Heart right ventricle (tissue), 16 donors: ENCODE measurements around the gene KLF6. TPM values are rescaled to one million over a fixed set of nuclear protein-coding genes. Genes with fewer than 3 reads are reported as not detected.

ENCODE experiments used
- ATAC-seq, 8 donors: fragments of 200-7000 bp; cut with Tn5 transposase; one replicate each; pipeline ENCODE4 v1.9.1; 2020; ENCODE audit warnings: mild to moderate bottlenecking in 8 of 8, moderate library complexity in 8 of 8, moderate number of reproducible peaks in 1 of 8
- DNase-seq, 2 donors: peaks; one replicate each; pipeline ENCODE4 v3.0.0-alpha.2; 2020
- H3K27ac ChIP-seq, 10 donors: fragments of 200-600 bp; sonication (generic) in 2 of 10; one replicate each; pipeline versions ENCODE4 v1.5.0 to v1.8.0; 2020 to 2022; ENCODE audit warnings: mild to moderate bottlenecking in 3 of 10
- H3K27me3 ChIP-seq, 7 donors: fragments of 200-600 bp; one replicate each; pipeline ENCODE4 v1.8.0; 2021 to 2022; ENCODE audit warnings: mild to moderate bottlenecking in 2 of 7
- H3K36me3 ChIP-seq, 9 donors: fragments of 200-600 bp; sonication (generic) in 1 of 9; one replicate each; pipeline versions ENCODE4 v1.5.0 to v1.8.0; 2020 to 2022; ENCODE audit warnings: mild to moderate bottlenecking in 2 of 9
- H3K4me1 ChIP-seq, 9 donors: fragments of 200-600 bp; sonication (generic) in 1 of 9; one replicate each; pipeline versions ENCODE4 v1.5.0 to v1.8.0; 2020 to 2022; ENCODE audit warnings: mild to moderate bottlenecking in 4 of 9
- H3K4me3 ChIP-seq, 10 donors: fragments of 200-600 bp; sonication (generic) in 2 of 10; one replicate each; pipeline versions ENCODE4 v1.5.0 to v1.8.0; 2020 to 2022; ENCODE audit warnings: mild to moderate bottlenecking in 7 of 10, moderate library complexity in 2 of 10
- H3K9me3 ChIP-seq, 11 donors: fragments of 200-600 bp in 10 of 11; sonication (generic) in 2 of 11; one replicate each; pipeline versions ENCODE4 v1.5.0 to v1.8.0; 2013 to 2022; ENCODE audit warnings: mild to moderate bottlenecking in 2 of 11, control low read depth in 1 of 11, moderate library complexity in 1 of 11
- CTCF ChIP-seq, 9 donors: fragments of 200-600 bp; sonication (generic) in 2 of 9; IDR thresholded peaks; one replicate each; pipeline versions ENCODE4 v1.5.0 to v1.8.0; 2021 to 2022; ENCODE audit warnings: antibody characterized with exemption in 9 of 9, mild to moderate bottlenecking in 5 of 9, moderate library complexity in 1 of 9
- WGBS, 2 donors: extraction: QIAGEN DNeasy Blood & Tissue Kit; methylation state at CpG; one replicate each; pipeline ENCODE4 v1.1.7; 2013; ENCODE audit warnings: inconsistent platforms in 1 of 2; 5-methylcytosine and 5-hydroxymethylcytosine counted together
- intact Hi-C, 10 donors: fragments of 100-400 bp; cut with DNase I; formaldehyde crosslinking; loops; one replicate each; pipeline versions ENCODE4 v1.11.1 to v1.14.2; 2022
- polyA plus RNA-seq, 2 donors: library from polyadenylated mRNA; stranded (reverse); fragments of 200-250 nt; gene quantifications; one replicate each; pipeline ENCODE4 v1.2.3, GENCODE V29; 2013
- total RNA-seq, 10 donors: library from RNA; stranded (reverse); fragmentation: NEBNext Ultra II Directional in 3 of 10; extraction: Animal tissue kit (Norgen Biotek cat#: 25700) in 3 of 10; gene quantifications; one replicate each; pipeline versions ENCODE4 v1.2.1 to v1.2.4, GENCODE V29; 2021 to 2023
- donor health status: Arrhythmogenic right ventricular cardiomyopathy.
- donor health status: ischemic (EF 13 %, LVEDD 7.1; RV severe dilation, severe dysfunction).
- donor health status: healthy with polysubstance abuse.
- donor health status: DM: no; HTN: yes; CAD: no.
- donor health status: DM: no; HTN: no; CAD: no.
- donor health status: ischemic (EF 25% LVEDD 6.9; RV normal size, moderate dysfunction).
- donor health status: ischemic (EF 25% LVEDD 5.7; RV mildly dilated, moderate dysfunction).
- donor health status: healthy.
- donor health status: DM: yes; HTN: yes; CAD: no.
- donor health status: Ischemic cardiomyopathy.
- donor health status: ischemic (EF 35%, LVEDD 5.7; RV mildly dilated, moderate dysfunction).
- donor health status: nonischemic (EF 11% LVEDD 7.7; RV severe dilation, severe dysfunction).
- donor health status: DM: yes; HTN: yes; CAD: no.
- donor health status: PGD.
- donor health status: ischemic (EF 29% LVEDD 5.4; RV normal size, mild dysfunction).
- donor health status: nonischemic (EF 23%, LVEDD 6.1; RV moderate dilation, normal function).

Gene KLF6
- total and polyA plus RNA-seq, 12 donors = 22.1 to 90.5 (median 52.0) TPM

- TF ChIP-seq CTCF (IDR thresholded peaks at IDR 0.05) = no peak
- Histone ChIP-seq H3K4me1 (peaks cover 19 to 95% (median 82%) of the 10 kb centered on the region in 9 donors), H3K4me3 (peak overlapping the region in 1 of 10 donors; percentile 1), H3K27me3 (no peaks in the 10 kb centered on the region), H3K36me3 (no peaks in the 10 kb centered on the region), H3K9me3 (no peaks in the 10 kb centered on the region), H3K27ac (peak overlapping the region; percentile 81 to 95 (median 89))
- 81 to 82% methylated on average over 6 of the region's 6 CpGs for WGBS, 2 donors
- ATAC-seq (no peak), DNase-seq (no peak)
- intact Hi-C loops = loop anchor here in 4 of 10 donors (5.0 to 10.0 kb wide), 5 partner anchors 94 to 704 kb away; no protein-coding TSS in a partner anchor
These were observed 23.7 kb upstream of the KLF6 start for GRCh38 chr10:3808689-3809199.

GRCh38 chr10:3807928-3808496 lies 23.0 kb upstream of the KLF6 start:
- DNase-seq (peak; percentile 49 to 63), ATAC-seq (peak; percentile 14 to 61 (median 42))
- H3K36me3 ChIP-seq = no peaks in the 10 kb centered on the region
- peak overlapping the region in 1 of 10 donors; percentile 1 for H3K4me3 ChIP-seq
- H3K4me1 ChIP-seq = peaks cover 19 to 96% (median 85%) of the 10 kb centered on the region in 9 donors
- intact Hi-C loops = loop anchor here in 4 of 10 donors (2.0 to 10.0 kb wide), 6 partner anchors 23 to 704 kb away; partner anchors contain the start of gene KLF6 (in 1 of the 4)
- H3K27me3 ChIP-seq = no peaks in the 10 kb centered on the region
- H3K9me3 ChIP-seq = no peaks in the 10 kb centered on the region
- 28 to 37% methylated on average over 12 of the region's 12 CpGs for WGBS, 2 donors
- TF ChIP-seq CTCF (IDR thresholded peaks at IDR 0.05) = no peak
- H3K27ac ChIP-seq = peak overlapping the region; percentile 65 to 95 (median 89)

- TF ChIP-seq CTCF (IDR thresholded peaks at IDR 0.05) = no peak
- Histone ChIP-seq H3K27me3 (no peaks in the 10 kb centered on the region), H3K4me3 (no peak overlapping the region), H3K9me3 (no peaks in the 10 kb centered on the region), H3K27ac (peak overlapping the region; percentile 65 to 95 (median 89)), H3K36me3 (no peaks in the 10 kb centered on the region), H3K4me1 (peaks cover 19 to 97% (median 85%) of the 10 kb centered on the region in 9 donors)
- intact Hi-C loops = loop anchor here in 4 of 10 donors (2.0 to 10.0 kb wide), 6 partner anchors 23 to 705 kb away; partner anchors contain the start of gene KLF6 (in 1 of the 4)
- WGBS, 2 donors = 59 to 63% methylated on average over 15 of the region's 15 CpGs
- DNase-seq (no peak), ATAC-seq (peak in 1 of 8 donors; percentile 4)
These were observed 22.4 kb upstream of the KLF6 start for GRCh38 chr10:3807211-3807927.

GRCh38 chr10:3806603-3807002 lies 21.6 kb upstream of the KLF6 start:
- no peaks in the 10 kb centered on the region for H3K9me3 ChIP-seq
- H3K27ac ChIP-seq = peak overlapping the region; percentile 51 to 95 (median 89)
- no peaks in the 10 kb centered on the region for H3K27me3 ChIP-seq
- no peaks in the 10 kb centered on the region for H3K36me3 ChIP-seq
- H3K4me1 ChIP-seq = peaks cover 16 to 89% (median 78%) of the 10 kb centered on the region in 9 donors
- 42 to 49% methylated on average over 5 of the region's 5 CpGs for WGBS, 2 donors
- intact Hi-C loops = loop anchor here in 4 of 10 donors (2.0 to 10.0 kb wide), 6 partner anchors 22 to 706 kb away; partner anchors contain the start of gene KLF6 (in 1 of the 4)
- ATAC-seq (peak in 3 of 8 donors; percentile 6 to 12 (median 6)), DNase-seq (no peak)
- no peak overlapping the region for H3K4me3 ChIP-seq
- no peak for TF ChIP-seq CTCF (IDR thresholded peaks at IDR 0.05)
